Epithelial cell of esophagus (primary cell): ENCODE results near the gene TIMP2.

ENCODE experiments used
- DNase-seq: peaks from one replicate; pipeline ENCODE4 v3.0.0; 2010; ENCODE audit warnings: low read depth
- H3K4me3 ChIP-seq: 2 replicates; pipeline ENCODE4 v1.5.1; 2011; ENCODE audit warnings: mild to moderate bottlenecking, low read length, control low read depth
- CTCF ChIP-seq: IDR thresholded peaks from 2 replicates; pipeline ENCODE4 v1.5.1; 2011; ENCODE audit warnings: low read depth, mild to moderate bottlenecking, low read length, control low read depth, inconsistent platforms; ENCODE audit not compliant: insufficient read depth; ENCODE audit errors: missing control alignments

Gene TIMP2

GRCh38 chr17:78819806-78820792 is 105.1 kb downstream of the TIMP2 start:
- TF ChIP-seq CTCF = no peak
- DNase-seq = no peak
- H3K4me3 ChIP-seq = no peak overlapping the region

GRCh38 chr17:78819402-78819801 is 105.8 kb downstream of the TIMP2 start:
- no peak for DNase-seq
- no peak overlapping the region for H3K4me3 ChIP-seq
- TF ChIP-seq CTCF = no peak

GRCh38 chr17:78818932-78819331 is 106.3 kb downstream of the TIMP2 start:
- no peak overlapping the region for H3K4me3 ChIP-seq
- no peak for DNase-seq
- no peak for TF ChIP-seq CTCF

- H3K4me3 ChIP-seq = no peak overlapping the region
- TF ChIP-seq CTCF = no peak
- no peak for DNase-seq
Measured at GRCh38 chr17:78818152-78818846, 106.9 kb downstream of the TIMP2 start.

GRCh38 chr17:78817123-78817522 is 108.1 kb downstream of the TIMP2 start:
- DNase-seq = no peak
- H3K4me3 ChIP-seq = no peak overlapping the region
- no peak for TF ChIP-seq CTCF

GRCh38 chr17:78815696-78816095 is 109.5 kb downstream of the TIMP2 start:
- no peak for DNase-seq
- no peak overlapping the region for H3K4me3 ChIP-seq
- TF ChIP-seq CTCF = no peak
